ENCODE data around the gene NCAM1.
"Not testable (repeated sequence)": the region's sequence is repeated elsewhere in the genome, so short reads cannot be mapped to it uniquely, and the experiment has no call there.

The NCAM1 gene

DNA sequence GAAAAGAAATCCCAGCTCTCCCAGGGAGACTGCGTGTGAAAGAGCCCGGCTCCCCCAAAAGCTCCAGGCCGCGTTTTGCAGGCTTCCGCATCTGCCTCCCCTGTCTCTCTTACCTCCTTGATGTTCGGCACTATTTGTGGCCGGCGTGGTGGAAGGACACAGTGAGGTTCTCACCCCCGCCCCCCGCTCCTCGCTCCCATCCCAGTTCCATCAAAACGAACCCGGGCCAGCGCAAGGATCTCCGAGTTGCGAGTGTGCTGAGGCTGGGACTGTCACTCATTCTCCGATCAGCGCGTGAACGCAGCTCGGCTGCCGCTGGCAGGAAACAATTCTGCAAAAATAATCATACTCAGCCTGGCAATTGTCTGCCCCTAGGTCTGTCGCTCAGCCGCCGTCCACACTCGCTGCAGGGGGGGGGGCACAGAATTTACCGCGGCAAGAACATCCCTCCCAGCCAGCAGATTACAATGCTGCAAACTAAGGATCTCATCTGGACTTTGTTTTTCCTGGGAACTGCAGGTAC, at the start of gene NCAM1:
Gene NCAM1 (plus strand): TSS at position 275 of the 523 bp plus-strand sequence.
- peak; percentile 67 to 77 for DNase-seq

DNA sequence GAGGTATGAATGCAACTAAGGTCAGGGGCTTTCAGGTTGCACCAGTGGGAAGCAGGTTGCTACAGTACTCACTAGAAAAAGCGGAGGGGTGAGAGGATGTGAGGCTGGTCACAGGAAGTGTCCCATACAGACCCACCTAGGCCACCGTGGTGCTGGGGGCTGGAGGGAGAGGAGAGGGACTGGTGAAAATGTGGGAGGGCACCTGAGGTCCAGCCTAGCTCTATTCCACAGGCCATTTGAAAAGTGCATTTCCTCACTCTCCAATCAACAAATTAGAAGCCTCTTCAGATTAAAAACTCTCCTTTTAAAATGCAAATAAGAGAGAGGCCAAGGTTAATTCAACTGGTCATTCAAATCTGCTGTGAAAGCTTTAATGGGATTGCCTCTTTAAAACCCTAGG, 38.6 kb upstream of the NCAM1 start:
- no peak for DNase-seq

DNA sequence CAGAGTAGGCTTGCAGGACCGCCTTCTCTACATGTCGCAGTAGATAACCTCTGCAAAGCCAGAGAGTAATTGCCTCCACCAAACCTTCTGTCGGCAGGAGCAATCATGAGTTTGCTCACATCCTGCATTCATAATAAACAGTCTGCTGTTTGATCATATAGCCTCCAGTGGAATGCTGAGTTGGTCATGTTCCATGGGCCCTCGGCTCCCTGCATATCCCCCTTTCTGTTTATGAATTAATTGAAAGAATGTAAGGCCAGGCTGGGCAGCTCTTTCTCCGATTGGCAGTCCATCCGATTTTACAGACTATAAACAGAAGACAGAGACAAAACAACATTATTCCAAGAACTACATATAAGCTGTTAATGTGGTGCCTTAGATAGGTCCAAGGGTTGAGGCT, 36.4 kb upstream of the NCAM1 start:
- DNase-seq = not testable (repeated sequence)

DNA sequence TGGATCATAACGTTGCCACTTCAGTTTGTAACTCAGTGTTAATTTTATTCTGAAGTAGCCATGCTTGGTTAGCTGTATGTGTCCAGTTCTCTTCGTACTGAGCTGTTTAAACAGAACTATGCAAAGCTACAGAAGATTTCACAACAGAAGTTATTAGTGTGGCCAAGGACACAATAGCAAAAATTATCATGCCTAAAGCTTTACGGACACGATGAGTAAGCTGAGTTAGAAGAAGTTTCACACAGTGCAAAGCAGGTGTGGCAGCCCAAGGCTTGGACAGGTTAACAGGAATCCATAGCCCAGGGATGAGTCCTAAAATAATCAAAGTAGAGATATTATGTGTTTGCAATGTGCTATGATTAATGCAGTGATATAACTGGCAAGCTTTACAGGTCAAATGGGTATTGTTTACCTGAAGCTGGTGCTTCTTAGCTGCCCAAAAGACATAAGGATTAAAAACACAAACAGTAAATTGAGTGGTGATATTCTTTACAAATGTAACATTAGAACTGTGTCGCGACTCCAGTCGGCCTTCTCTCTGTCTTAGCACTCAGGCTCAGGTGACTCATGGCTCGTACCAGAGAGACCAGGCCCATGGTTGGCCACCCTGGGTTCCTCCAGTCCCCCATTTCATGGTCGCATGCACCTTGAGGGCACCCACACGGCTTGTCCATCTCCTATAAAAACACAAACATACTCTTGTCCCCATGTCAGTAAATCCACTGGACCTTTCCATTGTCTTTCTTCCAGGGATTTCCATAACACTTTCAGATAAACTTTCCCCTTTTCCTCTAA, 35.5 kb upstream of the NCAM1 start:
- DNase-seq = no peak

DNA sequence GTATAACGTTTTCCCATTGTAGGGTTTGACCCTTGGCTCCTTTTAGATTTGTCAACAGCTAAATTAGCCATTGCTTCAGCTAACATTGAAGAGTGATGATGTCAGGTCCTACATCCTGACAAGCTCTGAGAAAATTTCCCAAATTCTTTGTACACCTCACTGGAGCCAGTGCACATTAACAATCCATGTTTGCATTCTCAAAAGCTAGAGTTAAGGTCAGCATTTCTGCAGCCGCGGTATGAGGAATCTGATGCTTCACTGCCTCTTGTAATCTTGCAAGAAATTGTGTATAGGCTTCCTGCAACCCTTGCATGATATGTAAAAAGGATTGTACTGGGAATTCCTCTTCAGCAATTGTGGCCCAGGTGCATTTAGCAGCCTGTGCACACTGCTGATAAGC, 33.1 kb upstream of the NCAM1 start:
- no peak for DNase-seq

DNA sequence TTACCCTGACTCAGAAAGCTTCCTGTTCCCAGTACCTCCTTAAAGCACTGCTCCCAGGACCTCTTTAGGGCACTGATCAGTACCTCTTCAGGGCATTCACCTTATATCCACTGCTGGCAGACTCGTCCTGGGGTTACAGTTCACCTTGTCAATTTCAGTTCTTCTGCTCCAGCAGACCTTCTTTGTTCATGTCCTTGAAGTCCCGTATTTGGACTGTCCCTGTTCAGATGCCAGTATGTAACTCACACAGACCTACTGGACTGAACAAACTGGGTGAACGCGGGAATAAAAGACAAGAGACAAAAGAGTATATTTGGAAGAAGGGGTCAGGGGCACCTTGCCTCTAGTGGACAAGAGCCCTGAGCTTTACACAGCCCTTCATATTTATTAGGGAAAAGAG, 31.8 kb upstream of the NCAM1 start:
- no peak for DNase-seq

DNA sequence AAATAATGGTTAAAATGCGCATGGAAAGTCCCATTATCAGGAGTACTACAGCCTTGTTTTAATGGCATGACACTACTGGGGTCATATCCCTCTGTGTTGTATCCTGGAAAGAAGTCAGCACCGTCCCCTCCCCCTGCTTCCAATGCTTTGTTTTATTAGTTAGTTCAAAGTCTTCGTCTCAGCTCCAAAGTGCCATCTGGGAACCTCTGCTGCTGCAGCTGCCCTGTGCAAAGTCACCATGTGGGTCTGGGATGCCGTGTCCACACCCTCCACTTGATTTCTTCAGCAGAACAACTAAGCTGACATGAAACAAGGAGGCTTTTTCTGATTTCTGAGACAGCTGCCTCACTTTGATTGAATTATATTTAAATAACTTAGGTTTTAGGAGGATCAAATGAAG, 29.5 kb upstream of the NCAM1 start:
- DNase-seq = no peak

DNA sequence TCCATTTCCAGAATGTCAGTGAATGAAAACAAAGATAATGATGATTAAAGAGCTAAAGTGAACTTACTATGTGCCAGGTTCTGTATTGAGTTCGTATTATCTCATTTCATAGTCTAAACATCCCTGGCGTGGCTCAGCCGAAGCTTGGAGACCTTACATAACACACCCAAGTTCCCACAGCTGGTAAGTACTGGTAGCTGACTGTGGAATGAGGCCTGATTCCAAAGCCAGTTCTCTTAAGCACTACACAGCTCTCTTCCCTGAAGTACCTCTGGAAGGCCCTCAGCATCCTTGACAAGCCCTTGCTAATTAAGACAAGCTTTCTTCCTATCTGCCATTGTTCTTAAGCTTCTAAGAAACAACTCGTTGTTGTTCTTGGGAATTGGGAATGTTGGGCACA, 28.6 kb upstream of the NCAM1 start:
- DNase-seq = no peak

DNA sequence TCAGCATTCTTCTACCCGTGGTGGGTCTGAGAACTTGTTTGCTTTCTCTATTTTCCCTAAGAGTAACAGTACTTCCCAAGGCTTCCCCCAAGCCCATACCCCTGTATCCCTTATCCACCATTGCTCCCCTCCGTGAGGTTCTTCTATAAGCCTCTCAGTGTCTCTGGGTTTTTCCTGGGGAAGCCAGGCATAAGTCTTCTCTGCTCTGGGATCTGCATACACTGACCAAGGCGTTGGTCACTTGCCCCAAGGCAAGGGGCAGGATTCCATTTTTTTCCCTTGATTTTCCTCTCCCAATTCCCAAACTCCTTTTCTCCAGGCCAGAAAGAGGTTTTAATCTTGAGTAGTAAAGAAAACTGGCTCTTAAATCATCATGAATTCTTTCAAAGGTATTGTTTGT, 27.2 kb upstream of the NCAM1 start:
- DNase-seq = no peak

DNA sequence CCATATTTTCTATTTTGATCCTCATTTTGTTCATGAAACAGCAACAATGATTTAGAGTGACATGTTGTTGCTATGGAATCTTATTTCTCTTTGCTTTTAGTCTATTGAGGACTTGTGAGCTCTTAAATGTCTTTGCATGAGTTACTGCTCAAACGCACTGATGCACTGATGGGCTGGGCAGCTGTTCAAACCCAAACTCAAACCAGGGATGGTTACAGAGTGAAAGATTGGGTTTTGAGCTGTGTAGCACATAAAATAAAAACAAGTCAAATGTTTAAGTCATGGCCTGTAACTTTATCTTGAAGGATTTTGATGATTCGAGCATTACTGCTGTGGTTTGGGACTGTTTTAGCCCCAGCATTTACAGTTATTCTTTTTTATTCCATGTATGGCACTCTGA, 20.1 kb upstream of the NCAM1 start:
- no peak for DNase-seq

DNA sequence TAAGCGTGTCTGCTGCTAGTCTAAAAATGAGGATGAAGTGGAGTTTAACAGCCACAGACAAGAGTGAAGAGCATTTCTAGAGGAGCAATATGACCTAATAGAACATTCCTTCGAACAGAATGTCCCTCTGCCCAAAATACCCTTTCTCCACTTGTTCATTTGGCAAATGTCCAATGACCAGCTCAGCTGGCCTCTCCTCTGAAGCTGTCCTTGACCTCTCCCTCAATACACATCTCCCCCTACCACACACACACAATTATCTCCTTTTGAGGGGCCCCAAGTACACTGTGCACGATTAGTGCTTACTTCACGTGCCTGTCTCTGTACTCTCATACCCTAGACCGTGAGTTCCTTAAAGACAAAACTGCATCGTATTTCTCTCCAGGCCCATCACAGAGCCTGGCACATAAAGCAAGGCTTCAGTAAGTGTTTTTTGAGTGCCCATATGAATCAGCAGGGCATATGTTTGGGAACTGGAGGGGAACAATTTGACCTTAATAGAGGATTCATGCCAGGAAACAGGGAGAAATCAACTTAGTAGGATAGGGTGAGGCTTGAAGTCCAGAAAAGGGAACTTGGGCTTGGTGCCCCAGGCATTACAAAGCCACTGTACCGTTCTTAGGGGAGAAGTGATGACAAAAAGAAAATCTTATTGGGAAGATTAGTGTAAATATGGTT, 18.1 kb upstream of the NCAM1 start:
- no peak for DNase-seq

DNA sequence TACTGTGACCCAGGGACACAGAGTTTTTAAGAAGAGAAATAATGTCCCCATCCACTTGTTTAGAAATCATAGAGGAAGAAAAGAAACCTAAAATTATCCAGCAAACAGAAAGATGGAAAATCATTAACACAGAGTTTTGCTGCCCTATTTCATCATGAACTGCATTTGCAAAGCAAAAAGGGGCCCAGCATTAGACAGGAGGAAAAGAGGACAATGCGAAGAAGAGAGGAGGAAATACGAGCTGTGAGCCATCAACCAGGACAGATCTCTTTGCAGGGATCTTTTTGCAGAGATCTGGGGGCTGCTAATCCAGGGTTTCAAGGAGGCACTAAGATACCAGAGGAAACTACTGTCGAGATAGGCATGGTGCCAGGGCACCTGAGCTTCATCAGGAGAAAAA, 14.4 kb upstream of the NCAM1 start:
- DNase-seq = no peak

DNA sequence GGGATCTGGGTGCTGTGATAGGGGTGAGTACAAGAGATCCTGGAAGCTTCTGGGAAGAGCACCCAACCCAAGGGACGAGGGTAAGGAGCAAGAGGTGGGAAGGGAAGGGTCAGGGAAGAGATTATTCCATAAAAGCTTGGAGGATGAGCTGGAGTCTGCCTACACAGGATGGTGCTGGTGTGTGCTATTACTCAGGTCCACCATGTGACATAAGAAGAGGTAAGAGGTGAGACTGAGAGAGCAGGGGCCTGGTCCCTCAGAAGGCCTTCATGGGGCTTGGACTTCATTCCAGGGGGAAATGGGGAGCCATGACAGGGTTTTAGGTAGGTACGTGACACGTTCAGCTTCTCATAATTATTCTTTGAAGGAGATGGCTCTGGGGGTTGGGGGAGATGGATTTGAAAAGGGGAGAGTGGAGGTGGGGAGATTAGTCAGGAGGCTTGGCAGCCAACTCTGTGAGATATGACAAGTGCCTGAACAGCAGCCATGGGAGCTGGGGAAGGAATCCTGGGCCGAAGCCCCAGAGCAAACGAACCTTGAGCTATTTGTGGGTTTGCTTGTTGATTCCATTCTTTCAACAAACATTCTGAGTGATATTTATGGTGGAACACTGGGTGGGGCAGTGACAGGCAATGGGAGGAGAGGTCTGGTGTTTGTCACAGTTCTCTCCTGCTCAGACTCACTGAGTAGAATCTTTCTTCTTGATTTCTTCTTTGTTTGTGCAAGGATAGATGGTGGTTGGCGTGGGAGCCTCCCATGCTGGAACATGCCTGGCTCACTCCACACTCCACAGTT, 11.2 kb upstream of the NCAM1 start:
- DNase-seq = no peak

DNA sequence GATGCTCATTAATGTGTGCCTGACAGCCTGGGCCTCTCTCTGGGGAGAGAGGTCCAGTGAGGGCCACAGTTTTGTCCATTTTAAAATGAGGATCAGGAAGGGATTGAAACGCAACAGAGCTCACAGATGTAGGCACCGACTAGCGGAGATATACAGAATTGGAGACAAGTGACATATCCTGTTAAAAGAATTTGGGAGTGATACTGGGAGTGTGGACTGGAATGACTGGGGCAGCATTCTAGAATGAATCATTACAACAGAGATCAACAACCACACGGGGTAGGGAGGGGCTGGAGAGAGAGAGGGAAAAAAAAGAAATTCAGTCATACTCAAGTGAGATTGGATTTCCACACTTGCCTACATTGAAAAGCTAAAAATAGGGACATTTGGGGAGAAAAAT, 2.5 kb upstream of the NCAM1 start:
- no peak for DNase-seq

DNA sequence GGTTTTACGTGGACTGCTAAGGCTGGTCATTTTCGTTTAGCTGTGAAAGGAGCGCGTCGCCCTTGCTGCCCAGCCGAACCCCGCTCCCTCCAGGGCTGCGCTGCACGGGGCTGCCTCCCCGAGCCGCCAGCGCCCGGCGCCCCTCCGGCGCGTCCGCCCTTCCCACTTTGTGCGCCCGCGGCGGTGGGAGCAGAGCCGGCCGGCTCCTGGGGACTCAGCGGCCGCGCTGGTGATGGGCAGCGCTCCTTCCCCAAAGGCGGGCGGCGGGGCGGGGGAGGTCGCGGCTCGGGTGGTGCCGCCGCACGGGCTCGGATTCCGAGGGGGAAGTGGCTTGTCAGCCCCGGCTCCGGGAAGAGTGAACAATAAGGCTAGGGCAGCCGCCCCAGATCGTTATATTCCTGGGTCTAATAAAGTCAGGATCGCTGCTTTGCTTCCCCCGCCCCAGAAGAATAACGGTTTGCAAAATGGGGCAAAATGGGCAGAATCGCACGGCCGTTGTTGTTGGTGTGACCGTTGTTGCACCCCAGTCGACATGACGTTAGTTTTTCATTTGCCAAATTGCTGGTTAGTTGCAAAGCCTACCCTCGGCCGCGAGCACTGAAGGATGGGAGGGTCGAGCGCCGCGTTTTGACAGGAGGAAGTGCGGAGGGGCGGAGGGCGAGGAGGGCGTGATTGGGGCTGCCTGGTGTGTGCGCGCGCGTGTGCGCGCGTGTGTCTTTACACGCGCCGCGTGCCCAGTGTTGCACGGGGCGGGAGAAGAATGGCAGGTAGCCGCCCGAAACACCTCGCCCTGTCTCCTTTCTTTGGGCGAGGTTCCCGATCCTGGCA, 745 bp downstream of the NCAM1 start:
- peak; percentile 46 to 51 for DNase-seq

DNA sequence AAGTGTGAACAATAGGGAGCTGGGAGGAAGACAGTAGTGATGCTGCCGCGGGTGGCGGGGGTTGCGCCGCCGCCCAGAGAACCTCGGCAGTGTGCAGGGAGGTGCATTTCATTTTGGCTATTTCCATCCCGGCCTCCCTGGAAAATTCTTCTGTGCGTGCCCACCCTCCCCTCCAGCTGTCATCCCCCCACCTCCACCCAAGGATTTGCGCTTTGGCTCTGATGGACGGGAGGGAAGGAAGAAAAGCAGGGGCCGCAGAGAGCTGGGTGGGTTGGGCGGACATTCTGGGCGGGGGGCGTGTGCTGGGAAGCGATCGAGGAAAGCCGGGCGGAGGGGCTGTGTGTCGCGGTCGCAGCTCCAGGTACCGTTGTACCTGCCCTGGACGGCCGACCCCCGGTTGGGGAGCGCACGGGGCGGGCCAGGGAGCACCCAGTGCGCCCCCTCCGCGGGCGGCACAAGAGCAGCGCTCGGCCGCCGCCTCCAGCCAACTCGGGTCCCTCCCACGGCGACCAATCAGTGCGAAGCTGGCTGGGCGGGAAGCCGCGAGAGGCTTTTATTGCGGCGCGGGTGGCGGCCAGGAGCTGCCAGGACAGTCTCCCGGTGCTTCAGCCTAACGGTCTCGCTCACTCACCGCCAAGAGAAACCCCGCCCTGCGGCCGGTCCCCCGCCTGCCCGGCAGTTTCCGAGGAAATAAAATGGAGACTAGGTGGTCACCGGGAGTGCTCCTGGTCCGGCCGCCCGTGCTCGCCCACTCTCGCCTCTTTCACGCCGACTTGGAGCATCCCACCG, 1.6 kb downstream of the NCAM1 start:
- DNase-seq = peak; percentile 64 to 74

DNA sequence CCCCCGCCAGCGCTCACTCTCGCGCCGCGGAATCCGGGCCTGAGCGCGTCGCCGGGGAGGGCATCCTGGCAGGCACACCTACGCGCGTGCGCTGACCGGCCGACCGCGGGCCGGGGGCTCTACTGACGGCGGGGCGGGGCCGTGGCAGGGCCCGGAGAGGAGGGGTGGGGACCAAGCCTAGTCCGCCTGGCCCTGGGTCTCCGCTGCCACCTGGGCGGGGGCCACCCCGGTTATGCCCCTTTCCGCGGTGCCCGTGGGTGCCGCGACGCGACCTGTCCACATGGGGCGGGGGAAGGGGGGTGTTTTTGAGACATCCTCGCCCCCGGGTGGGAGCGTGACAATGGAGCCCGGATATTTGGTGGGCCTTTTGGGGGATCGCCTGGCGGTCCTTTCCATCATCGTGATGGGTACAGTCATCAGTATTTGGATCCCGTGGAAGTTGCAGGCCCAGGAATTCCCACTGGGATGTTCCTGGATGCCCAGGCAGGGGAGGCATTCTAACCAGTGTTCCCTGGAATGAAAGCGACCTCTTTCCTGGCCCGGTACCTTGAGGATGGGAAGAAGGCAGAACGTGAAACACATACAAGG, 2.2 kb downstream of the NCAM1 start:
- peak in 1 of 2 experiments; percentile 49 for DNase-seq

DNA sequence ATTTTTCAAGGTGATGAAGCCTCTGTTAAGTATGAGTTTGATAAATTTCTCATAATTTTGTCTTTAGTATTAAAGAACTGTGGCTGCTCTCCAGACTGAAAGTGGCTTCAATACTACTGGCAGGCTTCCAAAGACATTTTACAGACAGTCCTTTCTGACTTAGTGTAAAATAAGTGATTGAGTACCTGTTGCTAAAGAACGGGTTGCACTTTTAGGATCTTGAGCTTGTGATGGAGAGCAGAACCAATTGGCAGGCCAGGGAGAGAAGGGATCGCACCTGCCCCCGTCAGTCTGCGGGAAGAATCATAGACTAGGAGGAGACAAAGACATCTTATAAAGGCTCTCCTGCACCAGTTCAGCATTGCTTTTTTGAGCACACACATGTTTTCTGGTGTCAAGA, 4.4 kb downstream of the NCAM1 start:
- DNase-seq = peak in 1 of 2 experiments; percentile 9

DNA sequence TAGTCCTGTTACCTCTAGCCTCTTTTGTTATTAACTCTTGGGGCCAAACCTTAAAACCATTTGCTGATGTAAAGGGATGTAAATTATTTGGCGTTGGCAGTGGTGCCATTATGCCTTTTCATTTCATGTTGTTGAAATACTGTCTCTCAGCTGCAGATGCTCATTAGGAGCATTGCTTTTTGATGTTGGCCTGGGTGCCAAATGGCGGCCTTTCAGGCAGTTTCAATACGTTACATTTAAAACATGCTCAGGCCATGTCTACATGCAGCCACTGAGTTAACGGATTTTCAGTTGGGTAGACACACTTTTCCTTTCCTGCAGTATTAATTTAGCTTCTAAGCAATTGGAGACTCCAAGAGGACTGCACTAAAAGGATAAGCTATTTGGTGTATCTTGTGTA, 5.3 kb downstream of the NCAM1 start:
- no peak for DNase-seq

DNA sequence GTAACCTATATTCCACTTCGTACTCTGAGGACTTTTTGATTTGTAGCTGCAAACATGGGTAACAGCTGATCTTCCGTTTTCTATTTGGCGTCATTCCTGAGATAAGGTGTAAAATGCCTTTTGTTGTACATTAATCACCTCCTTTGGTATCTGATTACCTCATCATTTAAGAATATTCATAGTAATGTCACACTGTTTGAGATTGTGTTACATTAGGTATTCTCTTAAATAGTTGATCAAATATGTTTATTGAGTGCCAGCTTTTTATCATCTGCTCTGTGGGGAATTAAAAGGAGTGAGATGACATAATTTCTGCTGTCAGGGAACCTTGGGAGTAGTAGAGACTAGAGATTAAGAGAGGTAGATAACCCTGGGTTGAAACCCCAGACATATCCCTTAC, 5.9 kb downstream of the NCAM1 start:
- no peak for DNase-seq
